Small intestine (tissue), 7 donors: ENCODE data around the gene PLPP7. TPM values are rescaled to one million over a fixed set of nuclear protein-coding genes. Genes with fewer than 3 reads are reported as not detected.

Experiments
- DNase-seq, 2 donors: peaks; one replicate each; pipeline versions ENCODE4 v3.0.0 to v3.0.0-alpha.2; 2013
- FAIRE-seq: peaks from 2 replicates; lab custom pipeline; 2012; peaks lifted over from hg19 to GRCh38; lab: Jason Lieb, UNC
- H3K27ac ChIP-seq, 3 donors: one replicate each; pipeline ENCODE4 v1.5.1; 2013; ENCODE audit warnings: low read length in 2 of 3, mild to moderate bottlenecking in 2 of 3, control low read depth in 1 of 3, inconsistent platforms in 1 of 3, low read depth in 1 of 3, moderate library complexity in 1 of 3
- H3K27me3 ChIP-seq, 3 donors: one replicate each; pipeline ENCODE4 v1.6.1; 2013; ENCODE audit warnings: low read length in 3 of 3, inconsistent platforms in 1 of 3; ENCODE audit not compliant: control insufficient read depth in 3 of 3, insufficient read depth in 3 of 3
- H3K36me3 ChIP-seq, 3 donors: one replicate each; pipeline ENCODE4 v1.6.1; 2013; ENCODE audit warnings: low read length in 3 of 3, inconsistent platforms in 1 of 3, low read depth in 1 of 3, mild to moderate bottlenecking in 1 of 3, moderate library complexity in 1 of 3; ENCODE audit not compliant: control insufficient read depth in 3 of 3, insufficient read depth in 2 of 3
- H3K4me1 ChIP-seq, 3 donors: one replicate each; pipeline ENCODE4 v1.6.1; 2013; ENCODE audit warnings: low read length in 2 of 3, inconsistent platforms in 1 of 3, low read depth in 1 of 3, mild to moderate bottlenecking in 1 of 3, moderate library complexity in 1 of 3; ENCODE audit not compliant: control insufficient read depth in 3 of 3, insufficient read depth in 2 of 3
- H3K4me3 ChIP-seq, 3 donors: one replicate each; pipeline ENCODE4 v1.5.1; 2013; ENCODE audit warnings: low read length in 3 of 3, control low read depth in 1 of 3, inconsistent platforms in 1 of 3, low read depth in 1 of 3, mild to moderate bottlenecking in 1 of 3, moderate library complexity in 1 of 3
- H3K9me3 ChIP-seq, 2 donors: one replicate each; pipeline ENCODE4 v1.6.1; 2013; ENCODE audit warnings: low read depth in 1 of 2, low read length in 1 of 2; ENCODE audit not compliant: control insufficient read depth in 2 of 2, insufficient read depth in 1 of 2
- WGBS, 3 donors: extraction: QIAGEN DNeasy Blood & Tissue Kit; methylation state at CpG; one replicate each; pipeline ENCODE4 v1.1.7; 2013; 5-methylcytosine and 5-hydroxymethylcytosine counted together
- polyA plus RNA-seq, 4 donors: library from polyadenylated mRNA; stranded (reverse) in 3 of 4; unstranded in 1 of 4; fragments of 200-250 nt in 3 of 4; fragments of 120-200 nt in 1 of 4; gene quantifications; one replicate each; pipeline versions ENCODE4 v1.2.1 to v1.2.3, GENCODE V29; 2013
- donor health status: healthy with polysubstance abuse.
- donor health status: control.
- donor health status: control.
- donor health status: Bipolar disorder and iron deficiency.
- donor health status: healthy.

PLPP7 gene
- polyA plus RNA-seq, 4 donors, result 0.34 to 1.9 (median 0.54) TPM; not detected in 1

- DNase-seq (no peak), FAIRE-seq (no peak)
- Histone ChIP-seq H3K4me1 (no peaks in the 10 kb centered on the region), H3K27me3 (no peaks in the 10 kb centered on the region), H3K36me3 (no peaks in the 10 kb centered on the region), H3K9me3 (no peaks in the 10 kb centered on the region), H3K4me3 (no peak overlapping the region), H3K27ac (no peak overlapping the region)
- WGBS, 3 donors, result 91 to 94% (median 92%) methylated on average over 10 of the region's 10 CpGs
Measured at GRCh38 chr9:131292937-131293336, 3.4 kb downstream of the PLPP7 start.

DNA sequence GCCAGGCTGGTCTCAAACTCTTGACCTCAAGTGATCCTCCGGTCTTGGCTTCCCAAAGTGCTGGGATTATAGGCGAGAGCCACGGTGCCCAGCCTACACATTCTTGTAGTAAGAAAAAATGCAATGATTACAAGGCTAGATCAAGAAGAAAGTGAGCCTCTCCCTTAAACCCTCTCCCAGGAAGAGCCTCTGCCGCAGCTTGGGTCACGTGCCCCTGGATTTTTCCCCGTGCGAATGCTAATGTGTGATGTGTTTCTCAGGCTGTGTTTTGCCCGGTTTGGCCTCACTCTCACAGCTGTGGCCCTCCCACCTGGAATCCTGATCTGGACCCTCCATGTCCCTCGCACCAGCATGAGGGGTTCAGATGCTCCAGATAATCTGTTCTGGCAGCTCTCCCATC lies 6.9 kb downstream of the PLPP7 start:
- no peak overlapping the region for H3K4me3 ChIP-seq
- peaks cover 0 to 3% of the 10 kb centered on the region in 2 donors for H3K9me3 ChIP-seq
- no peaks in the 10 kb centered on the region for H3K36me3 ChIP-seq
- H3K4me1 ChIP-seq, result no peaks in the 10 kb centered on the region
- FAIRE-seq, result no peak
- no peak for DNase-seq
- 74 to 80% (median 74%) methylated on average over 9 of the region's 9 CpGs for WGBS, 3 donors
- no peaks in the 10 kb centered on the region for H3K27me3 ChIP-seq
- no peak overlapping the region for H3K27ac ChIP-seq

DNA sequence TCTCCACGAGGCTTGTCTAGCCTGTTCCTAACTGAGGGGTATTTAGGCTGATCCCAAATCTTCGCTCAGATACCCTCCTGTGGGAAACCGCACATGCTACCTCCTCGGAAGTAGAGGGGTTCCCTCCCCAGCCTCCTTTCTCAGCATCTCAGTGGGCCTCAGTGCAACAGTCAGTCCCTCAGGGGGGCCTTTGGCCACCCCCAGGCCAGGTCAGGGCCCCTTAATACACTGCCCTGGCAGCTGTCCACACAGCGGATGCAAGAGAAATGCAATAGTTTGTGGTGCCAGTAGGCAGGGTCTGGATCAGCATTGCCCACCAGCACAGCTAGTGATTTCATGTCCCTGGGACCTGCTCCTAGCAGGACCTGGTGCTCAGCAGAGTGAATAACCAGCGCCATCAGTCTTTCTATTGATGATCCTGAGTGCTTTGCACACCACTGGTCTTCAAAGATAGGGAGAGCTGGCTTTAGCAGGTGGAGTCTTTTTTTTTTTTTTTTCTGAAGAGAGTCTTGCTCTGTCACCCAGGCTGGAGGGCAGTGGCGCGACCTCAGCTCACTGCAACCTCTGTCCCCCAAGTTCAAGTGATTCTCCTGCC lies 7.5 kb downstream of the PLPP7 start:
- H3K27ac ChIP-seq, result no peak overlapping the region
- no peaks in the 10 kb centered on the region for H3K27me3 ChIP-seq
- 77 to 87% (median 79%) methylated on average over 8 of the region's 8 CpGs for WGBS, 3 donors
- H3K4me1 ChIP-seq, result no peaks in the 10 kb centered on the region
- no peak overlapping the region for H3K4me3 ChIP-seq
- DNase-seq (no peak), FAIRE-seq (no peak)
- H3K9me3 ChIP-seq, result peaks cover 0 to 3% of the 10 kb centered on the region in 2 donors
- no peaks in the 10 kb centered on the region for H3K36me3 ChIP-seq

DNA sequence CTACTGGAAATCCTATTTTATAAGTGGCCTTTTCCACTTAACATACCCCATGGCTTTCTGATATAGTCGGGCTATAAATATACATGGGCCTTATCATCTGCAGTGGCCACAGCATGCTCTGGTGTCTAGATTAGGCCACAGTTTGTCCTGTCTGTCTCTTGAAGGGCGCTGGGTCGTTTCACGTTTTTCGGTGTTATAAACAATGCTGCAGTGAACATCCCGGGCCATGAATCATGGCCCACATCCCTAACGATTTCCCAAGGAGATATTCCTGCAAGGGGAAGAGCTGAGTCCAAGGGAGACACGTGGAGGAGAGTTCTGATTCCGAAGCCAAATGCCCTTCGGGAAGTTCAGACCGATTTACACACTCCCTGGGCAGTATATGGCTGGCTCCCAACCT lies 8.4 kb downstream of the PLPP7 start:
- FAIRE-seq (no peak), DNase-seq (no peak)
- no peaks in the 10 kb centered on the region for H3K27me3 ChIP-seq
- H3K9me3 ChIP-seq, result peaks cover 0 to 3% of the 10 kb centered on the region in 2 donors
- H3K4me3 ChIP-seq, result no peak overlapping the region
- no peak overlapping the region for H3K27ac ChIP-seq
- no peaks in the 10 kb centered on the region for H3K36me3 ChIP-seq
- no peaks in the 10 kb centered on the region for H3K4me1 ChIP-seq
- 71 to 76% (median 71%) methylated on average over 11 of the region's 11 CpGs for WGBS, 3 donors

DNA sequence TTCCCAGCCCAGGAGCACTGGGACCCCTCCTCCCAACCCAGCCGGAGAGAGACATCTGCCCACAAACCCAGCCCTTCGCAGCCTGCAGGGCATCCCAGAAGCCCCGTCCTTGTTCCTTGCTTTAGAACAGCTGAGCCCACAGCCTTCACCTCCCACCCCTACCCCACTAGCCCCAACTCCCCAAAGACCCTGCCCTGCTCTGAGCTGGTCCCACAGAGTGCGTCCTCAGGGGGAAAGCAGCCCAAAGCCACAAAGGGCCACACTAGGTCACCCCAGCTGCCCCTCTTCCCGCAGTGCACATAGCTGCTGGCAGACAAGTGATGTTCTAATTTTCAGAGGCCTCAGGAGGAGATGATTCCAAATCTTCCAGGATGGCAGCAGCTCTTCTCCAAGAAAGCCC lies 8.8 kb downstream of the PLPP7 start:
- Histone ChIP-seq H3K36me3 (no peaks in the 10 kb centered on the region), H3K27ac (no peak overlapping the region), H3K27me3 (no peaks in the 10 kb centered on the region), H3K4me3 (no peak overlapping the region), H3K4me1 (no peaks in the 10 kb centered on the region), H3K9me3 (peaks cover 0 to 3% of the 10 kb centered on the region in 2 donors)
- FAIRE-seq (no peak), DNase-seq (no peak)
- 79 to 88% (median 79%) methylated on average over 5 of the region's 5 CpGs for WGBS, 3 donors

DNA sequence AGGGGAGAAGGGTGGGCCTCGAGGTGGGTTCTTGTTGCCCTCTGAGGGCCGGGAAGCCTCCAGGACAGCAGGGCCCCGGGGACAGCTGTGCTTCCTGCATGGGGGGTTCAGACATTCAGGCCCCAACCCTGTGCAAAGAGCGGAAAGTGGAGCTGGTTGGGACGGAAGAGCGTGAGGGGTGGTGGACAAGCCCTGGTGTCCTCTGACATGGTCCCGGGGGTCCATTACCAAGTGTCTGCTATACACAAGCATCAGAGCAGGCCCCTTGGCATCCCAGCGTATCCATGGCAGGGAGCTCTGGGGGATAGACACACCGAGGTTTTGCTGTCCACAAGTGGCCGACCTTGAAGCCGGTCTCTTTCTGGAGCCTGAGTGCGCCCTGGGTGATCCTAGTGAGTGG lies 9.3 kb downstream of the PLPP7 start:
- DNase-seq (no peak), FAIRE-seq (no peak)
- no peaks in the 10 kb centered on the region for H3K36me3 ChIP-seq
- H3K4me3 ChIP-seq, result no peak overlapping the region
- 84 to 92% (median 88%) methylated on average over 12 of the region's 12 CpGs for WGBS, 3 donors
- H3K27ac ChIP-seq, result no peak overlapping the region
- H3K9me3 ChIP-seq, result peaks cover 0 to 3% of the 10 kb centered on the region in 2 donors
- no peaks in the 10 kb centered on the region for H3K27me3 ChIP-seq
- no peaks in the 10 kb centered on the region for H3K4me1 ChIP-seq

GRCh38 chr9:131299346-131299960 lies 9.9 kb downstream of the PLPP7 start:
- H3K4me1 ChIP-seq, result no peaks in the 10 kb centered on the region
- FAIRE-seq (no peak), DNase-seq (no peak)
- no peaks in the 10 kb centered on the region for H3K36me3 ChIP-seq
- H3K4me3 ChIP-seq, result no peak overlapping the region
- 69 to 81% (median 76%) methylated on average over 21 to 22 of the region's 22 CpGs for WGBS, 3 donors
- H3K27me3 ChIP-seq, result no peaks in the 10 kb centered on the region
- peaks cover 0 to 3% of the 10 kb centered on the region in 2 donors for H3K9me3 ChIP-seq
- H3K27ac ChIP-seq, result no peak overlapping the region

DNA sequence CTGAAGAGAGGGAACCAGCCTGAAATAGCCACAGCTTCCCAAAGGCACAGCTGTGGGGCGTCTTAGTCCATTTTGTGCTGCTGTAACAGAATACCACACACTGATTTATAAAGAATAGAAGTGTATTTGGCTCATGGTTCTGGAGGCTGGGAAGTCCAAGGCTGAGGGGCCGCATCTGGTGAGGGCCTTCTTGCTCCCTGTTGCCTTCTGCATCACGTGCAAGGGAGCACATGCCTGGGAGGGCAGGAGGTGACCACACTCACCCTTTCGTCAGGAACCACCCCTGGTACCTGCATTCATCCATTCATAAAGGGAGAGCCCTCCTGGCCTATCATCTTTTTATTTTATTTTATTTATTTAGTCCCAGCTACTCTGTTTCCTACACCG lies 10.4 kb downstream of the PLPP7 start:
- Histone ChIP-seq H3K36me3 (no peaks in the 10 kb centered on the region), H3K4me3 (no peak overlapping the region), H3K27me3 (peaks cover 0 to 2% (median 0%) of the 10 kb centered on the region in 3 donors), H3K27ac (no peak overlapping the region), H3K4me1 (no peaks in the 10 kb centered on the region), H3K9me3 (peaks cover 0 to 3% of the 10 kb centered on the region in 2 donors)
- DNase-seq, result no peak
- no peak for FAIRE-seq
- WGBS, 3 donors, result 75 to 82% (median 75%) methylated on average over 5 of the region's 5 CpGs

- H3K36me3 ChIP-seq, result no peaks in the 10 kb centered on the region
- FAIRE-seq (no peak), DNase-seq (no peak)
- no peaks in the 10 kb centered on the region for H3K4me1 ChIP-seq
- no peak overlapping the region for H3K27ac ChIP-seq
- H3K4me3 ChIP-seq, result no peak overlapping the region
- H3K27me3 ChIP-seq, result peaks cover 0 to 3% (median 0%) of the 10 kb centered on the region in 3 donors
- peaks cover 0 to 3% of the 10 kb centered on the region in 2 donors for H3K9me3 ChIP-seq
Measured at GRCh38 chr9:131300444-131300843, 10.9 kb downstream of the PLPP7 start.
